ENCODE data around the gene PRMT7. TPM values are rescaled to one million over a fixed set of nuclear protein-coding genes. Genes with fewer than 3 reads are reported as not detected.

The PRMT7 gene
- total RNA-seq, 1 experiment from 2014 or later: 33.1 TPM

DNA sequence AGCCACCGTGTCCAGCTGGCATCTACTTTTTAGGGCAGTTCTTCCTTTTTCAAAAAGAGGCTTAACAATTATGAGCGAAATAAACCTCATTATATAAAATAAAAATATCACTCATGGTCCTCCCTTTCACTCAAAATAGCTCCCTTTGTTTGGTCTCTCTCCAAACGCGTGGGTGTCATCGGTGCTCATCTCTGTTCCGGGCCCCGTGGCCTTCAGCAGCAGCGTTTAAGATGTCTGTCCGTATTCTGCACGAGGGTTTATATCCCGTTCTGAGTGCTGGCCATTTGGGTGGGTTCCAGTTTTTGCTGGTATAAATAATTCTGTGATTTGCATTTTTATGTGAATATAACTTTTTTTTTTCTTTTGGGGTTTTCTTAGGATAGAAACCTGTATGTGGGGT lies 33.4 kb downstream of the PRMT7 start:
- intact Hi-C loops (cut with micrococcal nuclease; ENCODE audit: unreplicated experiment): no loop called here
- POLR2A ChIA-PET: no interaction called here
- TF ChIP-seq POLR2AphosphoS5 (IDR thresholded peaks at IDR 0.05; ENCODE audit: low read depth, low read length): no peak
- TF ChIP-seq, protein P1, sequence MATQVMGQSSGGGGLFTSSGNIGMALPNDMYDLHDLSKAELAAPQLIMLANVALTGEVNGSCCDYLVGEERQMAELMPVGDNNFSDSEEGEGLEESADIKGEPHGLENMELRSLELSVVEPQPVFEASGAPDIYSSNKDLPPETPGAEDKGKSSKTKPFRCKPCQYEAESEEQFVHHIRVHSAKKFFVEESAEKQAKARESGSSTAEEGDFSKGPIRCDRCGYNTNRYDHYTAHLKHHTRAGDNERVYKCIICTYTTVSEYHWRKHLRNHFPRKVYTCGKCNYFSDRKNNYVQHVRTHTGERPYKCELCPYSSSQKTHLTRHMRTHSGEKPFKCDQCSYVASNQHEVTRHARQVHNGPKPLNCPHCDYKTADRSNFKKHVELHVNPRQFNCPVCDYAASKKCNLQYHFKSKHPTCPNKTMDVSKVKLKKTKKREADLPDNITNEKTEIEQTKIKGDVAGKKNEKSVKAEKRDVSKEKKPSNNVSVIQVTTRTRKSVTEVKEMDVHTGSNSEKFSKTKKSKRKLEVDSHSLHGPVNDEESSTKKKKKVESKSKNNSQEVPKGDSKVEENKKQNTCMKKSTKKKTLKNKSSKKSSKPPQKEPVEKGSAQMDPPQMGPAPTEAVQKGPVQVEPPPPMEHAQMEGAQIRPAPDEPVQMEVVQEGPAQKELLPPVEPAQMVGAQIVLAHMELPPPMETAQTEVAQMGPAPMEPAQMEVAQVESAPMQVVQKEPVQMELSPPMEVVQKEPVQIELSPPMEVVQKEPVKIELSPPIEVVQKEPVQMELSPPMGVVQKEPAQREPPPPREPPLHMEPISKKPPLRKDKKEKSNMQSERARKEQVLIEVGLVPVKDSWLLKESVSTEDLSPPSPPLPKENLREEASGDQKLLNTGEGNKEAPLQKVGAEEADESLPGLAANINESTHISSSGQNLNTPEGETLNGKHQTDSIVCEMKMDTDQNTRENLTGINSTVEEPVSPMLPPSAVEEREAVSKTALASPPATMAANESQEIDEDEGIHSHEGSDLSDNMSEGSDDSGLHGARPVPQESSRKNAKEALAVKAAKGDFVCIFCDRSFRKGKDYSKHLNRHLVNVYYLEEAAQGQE (IDR thresholded peaks at IDR 0.05; ENCODE audit: insufficient read depth in 1 of 2, low read depth in 2 of 2, low read length in 1 of 2): no peak
- TF ChIP-seq, protein P2, sequence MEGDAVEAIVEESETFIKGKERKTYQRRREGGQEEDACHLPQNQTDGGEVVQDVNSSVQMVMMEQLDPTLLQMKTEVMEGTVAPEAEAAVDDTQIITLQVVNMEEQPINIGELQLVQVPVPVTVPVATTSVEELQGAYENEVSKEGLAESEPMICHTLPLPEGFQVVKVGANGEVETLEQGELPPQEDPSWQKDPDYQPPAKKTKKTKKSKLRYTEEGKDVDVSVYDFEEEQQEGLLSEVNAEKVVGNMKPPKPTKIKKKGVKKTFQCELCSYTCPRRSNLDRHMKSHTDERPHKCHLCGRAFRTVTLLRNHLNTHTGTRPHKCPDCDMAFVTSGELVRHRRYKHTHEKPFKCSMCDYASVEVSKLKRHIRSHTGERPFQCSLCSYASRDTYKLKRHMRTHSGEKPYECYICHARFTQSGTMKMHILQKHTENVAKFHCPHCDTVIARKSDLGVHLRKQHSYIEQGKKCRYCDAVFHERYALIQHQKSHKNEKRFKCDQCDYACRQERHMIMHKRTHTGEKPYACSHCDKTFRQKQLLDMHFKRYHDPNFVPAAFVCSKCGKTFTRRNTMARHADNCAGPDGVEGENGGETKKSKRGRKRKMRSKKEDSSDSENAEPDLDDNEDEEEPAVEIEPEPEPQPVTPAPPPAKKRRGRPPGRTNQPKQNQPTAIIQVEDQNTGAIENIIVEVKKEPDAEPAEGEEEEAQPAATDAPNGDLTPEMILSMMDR (IDR thresholded peaks at IDR 0.05): no peak
- peaks cover 2% of the 10 kb centered on the region for H3K36me3 ChIP-seq (ENCODE audit: control insufficient read depth, insufficient read depth, low read length)
- no peaks in the 10 kb centered on the region for H3K27me3 ChIP-seq (ENCODE audit: control insufficient read depth, insufficient read depth, low read length)
- no peaks in the 10 kb centered on the region for H3K4me1 ChIP-seq (ENCODE audit: control insufficient read depth, insufficient read depth, low read length)
- ATAC-seq (no peak), DNase-seq (ENCODE audit: low read depth, low spot score) (no peak)
- no TSS peak for BruUV-seq (replicated peaks)
- H3K4me3 ChIP-seq (ENCODE audit: low read depth in 2 of 2, low read length in 2 of 2): no peak overlapping the region
- in situ Hi-C loops (cut with HindIII; ENCODE audit: low pct_unique_long_range_greater_than_20kb, low sequenced_read_pairs): no loop called here
- CTCF ChIA-PET: no interaction called here
- H3K27ac ChIP-seq (ENCODE audit: low read length): no peak overlapping the region
- H3K9me3 ChIP-seq (ENCODE audit: control insufficient read depth, insufficient read depth, low read depth, low read length): no peaks in the 10 kb centered on the region

DNA sequence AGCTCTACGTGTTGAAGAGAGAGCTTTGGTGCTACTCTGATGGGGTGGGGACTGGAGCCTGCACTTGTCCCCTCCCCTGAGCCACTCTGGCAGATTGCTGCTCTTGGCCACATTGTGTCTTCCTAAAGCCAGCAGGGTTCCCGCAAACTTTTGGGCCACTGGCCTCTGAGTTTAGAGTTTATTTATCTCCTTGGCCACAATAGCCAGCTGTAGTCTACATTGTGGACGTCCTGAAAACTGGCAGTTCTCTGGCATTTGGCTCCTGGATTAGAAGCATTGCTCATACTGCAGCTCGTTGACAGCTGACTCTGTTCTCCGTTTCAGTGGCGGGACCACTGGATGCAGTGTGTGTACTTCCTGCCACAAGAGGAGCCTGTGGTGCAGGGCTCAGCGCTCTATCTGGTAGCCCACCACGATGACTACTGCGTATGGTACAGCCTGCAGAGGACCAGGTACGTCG lies 34.6 kb downstream of the PRMT7 start:
- POLR2A ChIA-PET: no interaction called here
- peaks cover 2% of the 10 kb centered on the region for H3K36me3 ChIP-seq (ENCODE audit: control insufficient read depth, insufficient read depth, low read length)

More for the DNA sequence above, 34.6 kb downstream of the PRMT7 start:
- Histone ChIP-seq H3K9me3 (ENCODE audit: control insufficient read depth, insufficient read depth, low read depth, low read length) (no peaks in the 10 kb centered on the region), H3K27me3 (ENCODE audit: control insufficient read depth, insufficient read depth, low read length) (no peaks in the 10 kb centered on the region), H3K4me1 (ENCODE audit: control insufficient read depth, insufficient read depth, low read length) (no peaks in the 10 kb centered on the region), H3K4me3 (ENCODE audit: low read depth in 2 of 2, low read length in 2 of 2) (no peak overlapping the region), H3K27ac (ENCODE audit: low read length) (no peak overlapping the region)
- no TSS peak for BruUV-seq (replicated peaks)
- DNase-seq (ENCODE audit: low read depth, low spot score) (no peak), ATAC-seq (no peak)
- TF ChIP-seq, protein P2 (IDR thresholded peaks at IDR 0.05): no peak
- TF ChIP-seq TCF7L2 (IDR thresholded peaks at IDR 0.05; ENCODE audit: low read depth, low read length) (no peak), SIN3A (IDR thresholded peaks at IDR 0.05; ENCODE audit: borderline replicate concordance, insufficient read depth, low read depth, low read length) (no peak)
- TF ChIP-seq, protein P1 (IDR thresholded peaks at IDR 0.05; ENCODE audit: insufficient read depth in 1 of 2, low read depth in 2 of 2, low read length in 1 of 2): no peak
- CTCF ChIA-PET: no interaction called here
- intact Hi-C loops (cut with micrococcal nuclease; ENCODE audit: unreplicated experiment): no loop called here
- in situ Hi-C loops (cut with HindIII; ENCODE audit: low pct_unique_long_range_greater_than_20kb, low sequenced_read_pairs): no loop called here

Measured in Panc1 (cell line).